Measurements from ENCODE around the gene GART.
A peak's percentile ranks its signal among the peaks of the same experiment; 100 is the strongest.
"Not testable (repeated sequence)": the region's sequence is repeated elsewhere in the genome, so short reads cannot be mapped to it uniquely, and the experiment has no call there.

GART gene

GRCh38 chr21:33578959-33579542 is 37.1 kb upstream of the GART start:
- no peak overlapping the region for H3K4me2 ChIP-seq (ENCODE audit: low read length)
- H3K23ac ChIP-seq (ENCODE audit: low read length), result no peak overlapping the region
- H2BK5ac ChIP-seq (ENCODE audit: low read length), result no peak overlapping the region
- no peak overlapping the region for H4K8ac ChIP-seq (ENCODE audit: low read depth, low read length)
- no peak for DNase-seq
- H3K4ac ChIP-seq (ENCODE audit: low read depth, low read length), result no peak overlapping the region
- WGBS (ENCODE audit: extremely low coverage, insufficient coverage, low lambda C conversion rate), result no CpG with 5 or more reads among the region's 7 CpGs
- no peak overlapping the region for H3K27ac ChIP-seq (ENCODE audit: low read depth, low read length)
- peaks cover 2% of the 10 kb centered on the region for H3K36me3 ChIP-seq (ENCODE audit: control insufficient read depth, insufficient read depth, low read length)
- H3K79me1 ChIP-seq (ENCODE audit: low read length), result no peaks in the 10 kb centered on the region
- no peaks in the 10 kb centered on the region for H3K79me2 ChIP-seq (ENCODE audit: control insufficient read depth, insufficient read depth, low read length)
- no peak overlapping the region for H4K5ac ChIP-seq (ENCODE audit: low read length)
- H3K9ac ChIP-seq (ENCODE audit: low read length), result no peak overlapping the region
- no peaks in the 10 kb centered on the region for H3K27me3 ChIP-seq (ENCODE audit: insufficient read depth, low read length, poor library complexity)
- H3K4me1 ChIP-seq (ENCODE audit: control insufficient read depth, low read depth, low read length), result no peaks in the 10 kb centered on the region
- H2AK5ac ChIP-seq (ENCODE audit: low read length), result no peak overlapping the region
- H3K18ac ChIP-seq (ENCODE audit: low read length), result no peak overlapping the region
- H3K56ac ChIP-seq (ENCODE audit: low read length), result peak overlapping the region; percentile 56
- H2BK120ac ChIP-seq (ENCODE audit: low read depth, low read length), result no peak overlapping the region
- no peak overlapping the region for H3K4me3 ChIP-seq (ENCODE audit: low read length)
- no peak overlapping the region for H2BK15ac ChIP-seq (replicated peaks; ENCODE audit: low read depth)

GRCh38 chr21:33578214-33578613 is 36.3 kb upstream of the GART start:
- Histone ChIP-seq H2AK5ac (ENCODE audit: low read length) (no peak overlapping the region), H2BK15ac (replicated peaks; ENCODE audit: low read depth) (no peak overlapping the region), H3K27ac (ENCODE audit: low read depth, low read length) (no peak overlapping the region), H3K27me3 (ENCODE audit: insufficient read depth, low read length, poor library complexity) (no peaks in the 10 kb centered on the region), H3K4ac (ENCODE audit: low read depth, low read length) (no peak overlapping the region), H3K79me1 (ENCODE audit: low read length) (no peaks in the 10 kb centered on the region), H3K9ac (ENCODE audit: low read length) (no peak overlapping the region), H3K18ac (ENCODE audit: low read length) (no peak overlapping the region), H3K23ac (ENCODE audit: low read length) (no peak overlapping the region), H3K4me2 (ENCODE audit: low read length) (no peak overlapping the region), H3K36me3 (ENCODE audit: control insufficient read depth, insufficient read depth, low read length) (peaks cover 4% of the 10 kb centered on the region), H4K8ac (ENCODE audit: low read depth, low read length) (no peak overlapping the region), H2BK5ac (ENCODE audit: low read length) (no peak overlapping the region), H3K56ac (ENCODE audit: low read length) (no peak overlapping the region), H4K5ac (ENCODE audit: low read length) (no peak overlapping the region), H3K79me2 (ENCODE audit: control insufficient read depth, insufficient read depth, low read length) (no peaks in the 10 kb centered on the region), H2BK120ac (ENCODE audit: low read depth, low read length) (no peak overlapping the region), H3K4me1 (ENCODE audit: control insufficient read depth, low read depth, low read length) (no peaks in the 10 kb centered on the region), H3K4me3 (ENCODE audit: low read length) (no peak overlapping the region)
- WGBS (ENCODE audit: extremely low coverage, insufficient coverage, low lambda C conversion rate), result no CpG with 5 or more reads among the region's 2 CpGs
- DNase-seq, result no peak

- H3K27me3 ChIP-seq (ENCODE audit: insufficient read depth, low read length, poor library complexity); DNase-seq; H2AK5ac ChIP-seq (ENCODE audit: low read length); H4K5ac ChIP-seq (ENCODE audit: low read length); H2BK120ac ChIP-seq (ENCODE audit: low read depth, low read length); H3K4me3 ChIP-seq (ENCODE audit: low read length); H3K79me1 ChIP-seq (ENCODE audit: low read length); H3K18ac ChIP-seq (ENCODE audit: low read length); H3K23ac ChIP-seq (ENCODE audit: low read length); H3K9ac ChIP-seq (ENCODE audit: low read length); H3K79me2 ChIP-seq (ENCODE audit: control insufficient read depth, insufficient read depth, low read length); H4K8ac ChIP-seq (ENCODE audit: low read depth, low read length); H3K4ac ChIP-seq (ENCODE audit: low read depth, low read length); H3K27ac ChIP-seq (ENCODE audit: low read depth, low read length); H3K36me3 ChIP-seq (ENCODE audit: control insufficient read depth, insufficient read depth, low read length); H2BK5ac ChIP-seq (ENCODE audit: low read length); H3K56ac ChIP-seq (ENCODE audit: low read length); H3K4me1 ChIP-seq (ENCODE audit: control insufficient read depth, low read depth, low read length); H2BK15ac ChIP-seq (replicated peaks; ENCODE audit: low read depth); H3K4me2 ChIP-seq (ENCODE audit: low read length): not testable (repeated sequence)
- no CpG with 5 or more reads among the region's 2 CpGs for WGBS (ENCODE audit: extremely low coverage, insufficient coverage, low lambda C conversion rate)
Measured at GRCh38 chr21:33576741-33577141, 34.8 kb upstream of the GART start.

- no peak for DNase-seq
- H3K79me1 ChIP-seq (ENCODE audit: low read length), result peaks cover 4% of the 10 kb centered on the region
- H3K4me1 ChIP-seq (ENCODE audit: control insufficient read depth, low read depth, low read length), result no peaks in the 10 kb centered on the region
- H3K36me3 ChIP-seq (ENCODE audit: control insufficient read depth, insufficient read depth, low read length), result peaks cover 11% of the 10 kb centered on the region
- no peak overlapping the region for H2AK5ac ChIP-seq (ENCODE audit: low read length)
- peaks cover 4% of the 10 kb centered on the region for H3K79me2 ChIP-seq (ENCODE audit: control insufficient read depth, insufficient read depth, low read length)
- no peak overlapping the region for H3K4me3 ChIP-seq (ENCODE audit: low read length)
- no peak overlapping the region for H3K27ac ChIP-seq (ENCODE audit: low read depth, low read length)
- no peak overlapping the region for H3K23ac ChIP-seq (ENCODE audit: low read length)
- no peak overlapping the region for H2BK15ac ChIP-seq (replicated peaks; ENCODE audit: low read depth)
- no peak overlapping the region for H3K4ac ChIP-seq (ENCODE audit: low read depth, low read length)
- H3K27me3 ChIP-seq (ENCODE audit: insufficient read depth, low read length, poor library complexity), result no peaks in the 10 kb centered on the region
- no peak overlapping the region for H4K8ac ChIP-seq (ENCODE audit: low read depth, low read length)
- no peak overlapping the region for H3K56ac ChIP-seq (ENCODE audit: low read length)
- no peak overlapping the region for H3K18ac ChIP-seq (ENCODE audit: low read length)
- H2BK5ac ChIP-seq (ENCODE audit: low read length), result no peak overlapping the region
- H3K9ac ChIP-seq (ENCODE audit: low read length), result no peak overlapping the region
- H3K4me2 ChIP-seq (ENCODE audit: low read length), result no peak overlapping the region
- no CpG with 5 or more reads among the region's 3 CpGs for WGBS (ENCODE audit: extremely low coverage, insufficient coverage, low lambda C conversion rate)
- no peak overlapping the region for H2BK120ac ChIP-seq (ENCODE audit: low read depth, low read length)
- no peak overlapping the region for H4K5ac ChIP-seq (ENCODE audit: low read length)
Measured at GRCh38 chr21:33572350-33572749, 30.4 kb upstream of the GART start.

- Histone ChIP-seq H3K4me1 (ENCODE audit: control insufficient read depth, low read depth, low read length) (no peaks in the 10 kb centered on the region), H3K23ac (ENCODE audit: low read length) (no peak overlapping the region), H3K36me3 (ENCODE audit: control insufficient read depth, insufficient read depth, low read length) (peaks cover 11% of the 10 kb centered on the region), H3K18ac (ENCODE audit: low read length) (no peak overlapping the region), H3K4ac (ENCODE audit: low read depth, low read length) (no peak overlapping the region), H3K56ac (ENCODE audit: low read length) (no peak overlapping the region), H2BK5ac (ENCODE audit: low read length) (no peak overlapping the region), H4K5ac (ENCODE audit: low read length) (no peak overlapping the region), H3K27ac (ENCODE audit: low read depth, low read length) (no peak overlapping the region), H3K27me3 (ENCODE audit: insufficient read depth, low read length, poor library complexity) (no peaks in the 10 kb centered on the region), H2BK15ac (replicated peaks; ENCODE audit: low read depth) (no peak overlapping the region), H2BK120ac (ENCODE audit: low read depth, low read length) (no peak overlapping the region), H3K79me2 (ENCODE audit: control insufficient read depth, insufficient read depth, low read length) (peaks cover 4% of the 10 kb centered on the region), H3K79me1 (ENCODE audit: low read length) (peaks cover 4% of the 10 kb centered on the region), H3K9ac (ENCODE audit: low read length) (no peak overlapping the region), H2AK5ac (ENCODE audit: low read length) (no peak overlapping the region), H4K8ac (ENCODE audit: low read depth, low read length) (no peak overlapping the region), H3K4me3 (ENCODE audit: low read length) (no peak overlapping the region), H3K4me2 (ENCODE audit: low read length) (no peak overlapping the region)
- no CpG with 5 or more reads among the region's 5 CpGs for WGBS (ENCODE audit: extremely low coverage, insufficient coverage, low lambda C conversion rate)
- no peak for DNase-seq
Measured at GRCh38 chr21:33569991-33570390, 28.1 kb upstream of the GART start.

GRCh38 chr21:33568448-33568847 is 26.5 kb upstream of the GART start:
- Histone ChIP-seq H2AK5ac (ENCODE audit: low read length) (no peak overlapping the region), H3K79me2 (ENCODE audit: control insufficient read depth, insufficient read depth, low read length) (peaks cover 4% of the 10 kb centered on the region), H3K9ac (ENCODE audit: low read length) (no peak overlapping the region), H4K8ac (ENCODE audit: low read depth, low read length) (no peak overlapping the region), H3K4me3 (ENCODE audit: low read length) (no peak overlapping the region), H3K18ac (ENCODE audit: low read length) (no peak overlapping the region), H3K27me3 (ENCODE audit: insufficient read depth, low read length, poor library complexity) (no peaks in the 10 kb centered on the region), H2BK5ac (ENCODE audit: low read length) (no peak overlapping the region), H3K4ac (ENCODE audit: low read depth, low read length) (no peak overlapping the region), H3K23ac (ENCODE audit: low read length) (no peak overlapping the region), H2BK120ac (ENCODE audit: low read depth, low read length) (no peak overlapping the region), H3K4me2 (ENCODE audit: low read length) (no peak overlapping the region), H3K36me3 (ENCODE audit: control insufficient read depth, insufficient read depth, low read length) (peaks cover 10% of the 10 kb centered on the region), H3K79me1 (ENCODE audit: low read length) (peaks cover 4% of the 10 kb centered on the region), H3K56ac (ENCODE audit: low read length) (no peak overlapping the region), H4K5ac (ENCODE audit: low read length) (no peak overlapping the region), H3K27ac (ENCODE audit: low read depth, low read length) (no peak overlapping the region), H3K4me1 (ENCODE audit: control insufficient read depth, low read depth, low read length) (no peaks in the 10 kb centered on the region), H2BK15ac (replicated peaks; ENCODE audit: low read depth) (no peak overlapping the region)
- WGBS (ENCODE audit: extremely low coverage, insufficient coverage, low lambda C conversion rate), result no CpG with 5 or more reads among the region's 2 CpGs
- DNase-seq, result no peak
